Mammary epithelial cell (primary cell): ENCODE data around the gene ANKS1B.

ENCODE experiments used
- EZH2 ChIP-seq: IDR thresholded peaks from 2 replicates; pipeline ENCODE4 v1.6.1; 2012; ENCODE audit warnings: low read length, inconsistent platforms, borderline replicate concordance
- TF ChIP-seq, protein P1 (sequence below), 2 donors: IDR thresholded peaks in 1 of 2; conservative IDR thresholded peaks in 1 of 2; 2 replicates each; pipeline ENCODE4 v1.5.1; 2011 to 2012; ENCODE audit warnings: inconsistent platforms in 2 of 2, low read length in 2 of 2, mild to moderate bottlenecking in 2 of 2, control low read depth in 1 of 2, low read depth in 1 of 2; ENCODE audit not compliant: insufficient read depth in 1 of 2; ENCODE audit errors: extremely low read depth in 1 of 2

- TF ChIP-seq, protein P1, sequence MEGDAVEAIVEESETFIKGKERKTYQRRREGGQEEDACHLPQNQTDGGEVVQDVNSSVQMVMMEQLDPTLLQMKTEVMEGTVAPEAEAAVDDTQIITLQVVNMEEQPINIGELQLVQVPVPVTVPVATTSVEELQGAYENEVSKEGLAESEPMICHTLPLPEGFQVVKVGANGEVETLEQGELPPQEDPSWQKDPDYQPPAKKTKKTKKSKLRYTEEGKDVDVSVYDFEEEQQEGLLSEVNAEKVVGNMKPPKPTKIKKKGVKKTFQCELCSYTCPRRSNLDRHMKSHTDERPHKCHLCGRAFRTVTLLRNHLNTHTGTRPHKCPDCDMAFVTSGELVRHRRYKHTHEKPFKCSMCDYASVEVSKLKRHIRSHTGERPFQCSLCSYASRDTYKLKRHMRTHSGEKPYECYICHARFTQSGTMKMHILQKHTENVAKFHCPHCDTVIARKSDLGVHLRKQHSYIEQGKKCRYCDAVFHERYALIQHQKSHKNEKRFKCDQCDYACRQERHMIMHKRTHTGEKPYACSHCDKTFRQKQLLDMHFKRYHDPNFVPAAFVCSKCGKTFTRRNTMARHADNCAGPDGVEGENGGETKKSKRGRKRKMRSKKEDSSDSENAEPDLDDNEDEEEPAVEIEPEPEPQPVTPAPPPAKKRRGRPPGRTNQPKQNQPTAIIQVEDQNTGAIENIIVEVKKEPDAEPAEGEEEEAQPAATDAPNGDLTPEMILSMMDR (conservative IDR thresholded peaks at IDR 0.05 in 1 of 2, IDR thresholded peaks at IDR 0.05 in 1 of 2; ENCODE audit: extremely low read depth in 1 of 2, insufficient read depth in 1 of 2, low read depth in 1 of 2, low read length in 2 of 2): no peak
- no peak for TF ChIP-seq EZH2
Measured at GRCh38 chr12:98767248-98767647, 1217.5 kb downstream of the ANKS1B start.
